Measurements from ENCODE around the gene ABR.

DNA sequence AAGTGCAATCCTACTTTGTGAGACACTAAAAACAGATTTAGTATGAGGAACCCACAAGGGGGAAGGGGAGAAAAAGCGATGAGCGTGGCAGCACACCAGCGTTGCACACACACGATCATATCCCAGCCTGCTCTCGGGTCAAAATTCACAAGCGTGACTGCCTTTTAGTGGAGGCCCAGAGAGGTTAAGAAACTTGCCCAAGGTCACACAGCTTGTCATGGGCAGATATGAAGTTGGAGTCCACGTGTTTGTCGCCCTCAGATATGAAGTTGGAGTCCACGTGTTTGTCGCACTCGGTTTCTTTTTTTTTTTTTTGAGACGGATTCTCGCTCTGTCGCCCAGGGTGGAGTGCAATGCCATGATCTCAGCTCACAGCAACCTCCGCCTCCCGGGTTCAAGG, 124.5 kb downstream of the ABR start:
- TF ChIP-seq EP300 (IDR thresholded peaks at IDR 0.05): no peak
- TF ChIP-seq POLR2A (IDR thresholded peaks at IDR 0.05): no peak
- TF ChIP-seq, protein P1, sequence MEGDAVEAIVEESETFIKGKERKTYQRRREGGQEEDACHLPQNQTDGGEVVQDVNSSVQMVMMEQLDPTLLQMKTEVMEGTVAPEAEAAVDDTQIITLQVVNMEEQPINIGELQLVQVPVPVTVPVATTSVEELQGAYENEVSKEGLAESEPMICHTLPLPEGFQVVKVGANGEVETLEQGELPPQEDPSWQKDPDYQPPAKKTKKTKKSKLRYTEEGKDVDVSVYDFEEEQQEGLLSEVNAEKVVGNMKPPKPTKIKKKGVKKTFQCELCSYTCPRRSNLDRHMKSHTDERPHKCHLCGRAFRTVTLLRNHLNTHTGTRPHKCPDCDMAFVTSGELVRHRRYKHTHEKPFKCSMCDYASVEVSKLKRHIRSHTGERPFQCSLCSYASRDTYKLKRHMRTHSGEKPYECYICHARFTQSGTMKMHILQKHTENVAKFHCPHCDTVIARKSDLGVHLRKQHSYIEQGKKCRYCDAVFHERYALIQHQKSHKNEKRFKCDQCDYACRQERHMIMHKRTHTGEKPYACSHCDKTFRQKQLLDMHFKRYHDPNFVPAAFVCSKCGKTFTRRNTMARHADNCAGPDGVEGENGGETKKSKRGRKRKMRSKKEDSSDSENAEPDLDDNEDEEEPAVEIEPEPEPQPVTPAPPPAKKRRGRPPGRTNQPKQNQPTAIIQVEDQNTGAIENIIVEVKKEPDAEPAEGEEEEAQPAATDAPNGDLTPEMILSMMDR (IDR thresholded peaks at IDR 0.05): no peak
